ENCODE data around the gene TAOK3. TPM values are rescaled to one million over a fixed set of nuclear protein-coding genes. Genes with fewer than 3 reads are reported as not detected.

Gene TAOK3
- total RNA-seq, 4 donors from 2014 or later = 34.6 to 44.9 (median 39.6) TPM

DNA sequence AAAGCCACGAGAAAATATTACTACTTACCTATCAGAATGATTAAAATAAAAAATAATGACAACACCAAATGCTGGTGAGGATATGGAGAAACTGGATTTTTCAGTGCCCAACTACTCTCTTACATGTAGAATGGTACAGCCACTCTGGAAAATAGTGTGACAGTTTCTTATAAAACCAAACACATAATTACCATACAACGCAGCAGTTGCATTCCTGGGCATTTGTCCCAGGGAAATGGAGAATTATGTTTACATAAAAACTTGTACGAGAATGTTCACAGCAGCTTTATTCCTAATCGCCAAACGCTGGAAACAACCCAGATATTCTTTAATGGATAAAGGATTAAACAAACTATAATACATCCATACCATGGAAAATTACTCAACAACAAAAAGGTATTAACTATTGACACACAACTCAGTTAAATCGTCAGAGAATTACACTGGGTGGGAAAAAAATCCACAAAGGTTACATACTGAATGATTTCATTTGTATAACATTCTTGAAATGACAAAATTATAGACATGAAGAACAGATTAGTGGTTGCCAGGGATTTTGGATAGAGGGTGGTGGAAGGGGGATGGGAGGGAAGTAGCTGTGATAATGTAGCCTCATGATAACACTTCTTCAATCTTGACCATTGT lies 35.4 kb downstream of the TAOK3 start:
- intact Hi-C loops (cut with DNase I) = no loop called here
- no peaks in the 10 kb centered on the region for H3K27me3 ChIP-seq
- peaks cover 0 to 13% (median 7%) of the 10 kb centered on the region in 4 donors for H3K4me1 ChIP-seq
- no peak for DNase-seq (ENCODE audit: extremely low spot score)
- WGBS = 55% methylated on average over 6 of the region's 6 CpGs
- no peaks in the 10 kb centered on the region for H3K36me3 ChIP-seq
- H3K4me3 ChIP-seq = no peak overlapping the region
- H3K9me3 ChIP-seq = no peaks in the 10 kb centered on the region
- TF ChIP-seq CTCF (IDR thresholded peaks at IDR 0.05) (no peak), EP300 (IDR thresholded peaks at IDR 0.05) (no peak), POLR2A (IDR thresholded peaks at IDR 0.05; ENCODE audit: low read depth) (no peak), POLR2AphosphoS5 (IDR thresholded peaks at IDR 0.05) (no peak)
- no peak overlapping the region for H3K27ac ChIP-seq (replicated peaks in 1 of 4)

DNA sequence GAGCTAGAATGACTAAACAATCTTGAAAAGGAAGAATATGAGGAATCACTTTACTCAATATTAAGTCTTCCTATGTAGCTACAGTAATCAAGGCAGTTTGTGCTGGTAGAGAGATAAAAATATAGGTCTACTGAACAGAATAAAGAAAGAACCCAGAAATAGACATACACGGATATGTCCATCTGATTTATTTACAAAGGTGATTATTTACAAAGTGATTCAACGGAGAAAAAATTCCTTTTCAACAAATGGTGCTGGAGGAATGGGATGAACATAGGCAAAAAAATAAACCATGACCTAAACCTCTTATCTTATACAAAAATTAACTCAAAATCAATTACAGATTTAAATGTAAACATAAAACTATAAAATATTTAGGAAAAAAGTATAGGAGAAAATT lies 36.6 kb downstream of the TAOK3 start:
- intact Hi-C loops (cut with DNase I) = no loop called here
- Histone ChIP-seq H3K4me1 (peaks cover 0 to 13% (median 7%) of the 10 kb centered on the region in 4 donors), H3K27me3 (no peaks in the 10 kb centered on the region), H3K9me3 (no peaks in the 10 kb centered on the region), H3K27ac (replicated peaks in 1 of 4) (no peak overlapping the region), H3K4me3 (no peak overlapping the region), H3K36me3 (no peaks in the 10 kb centered on the region)
- TF ChIP-seq CTCF (IDR thresholded peaks at IDR 0.05) = no peak
- no peak for TF ChIP-seq POLR2A (IDR thresholded peaks at IDR 0.05; ENCODE audit: low read depth)
- TF ChIP-seq POLR2AphosphoS5 (IDR thresholded peaks at IDR 0.05) = no peak
- no peak for TF ChIP-seq EP300 (IDR thresholded peaks at IDR 0.05)
- DNase-seq (ENCODE audit: extremely low spot score) = no peak
- WGBS = 68% methylated on average over 2 of the region's 2 CpGs

DNA sequence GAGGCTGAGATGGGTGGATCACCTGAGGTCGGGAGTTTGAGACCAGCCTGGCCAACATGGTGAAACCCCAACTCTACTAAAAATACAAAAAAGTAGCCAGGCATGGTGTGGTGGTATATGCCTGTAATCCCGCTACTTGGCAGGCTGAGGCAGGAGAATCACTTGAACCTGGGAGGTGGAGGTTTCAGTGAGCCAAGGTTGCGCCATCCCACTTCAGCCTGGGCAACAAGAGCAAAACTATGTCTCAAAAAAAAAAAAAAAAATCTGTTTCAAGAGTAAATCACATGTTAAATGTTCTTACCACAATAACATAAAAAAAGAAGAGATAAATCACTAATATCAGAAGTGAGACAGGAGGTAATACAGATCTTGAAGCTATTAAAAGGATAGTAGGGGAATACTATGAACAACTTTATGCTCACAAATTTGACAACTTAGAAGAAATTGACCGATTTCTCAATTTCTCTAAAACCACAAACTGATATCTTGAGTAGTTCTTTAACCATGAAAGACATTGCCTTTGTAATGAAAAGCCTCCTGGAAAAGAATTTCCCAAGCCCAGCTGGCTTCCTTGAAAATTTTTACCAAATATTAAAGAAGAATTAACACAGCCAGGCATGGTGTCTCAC lies 37.7 kb downstream of the TAOK3 start:
- intact Hi-C loops (cut with DNase I) = no loop called here
- 96% methylated on average over 4 of the region's 4 CpGs for WGBS
- H3K27ac ChIP-seq (replicated peaks in 1 of 4) = no peak overlapping the region
- H3K36me3 ChIP-seq = no peaks in the 10 kb centered on the region
- no peak for TF ChIP-seq EP300 (IDR thresholded peaks at IDR 0.05)
- no peak for TF ChIP-seq POLR2AphosphoS5 (IDR thresholded peaks at IDR 0.05)
- TF ChIP-seq CTCF (IDR thresholded peaks at IDR 0.05) = no peak
- no peak for TF ChIP-seq POLR2A (IDR thresholded peaks at IDR 0.05; ENCODE audit: low read depth)
- DNase-seq (ENCODE audit: extremely low spot score) = no peak
- peaks cover 0 to 20% (median 15%) of the 10 kb centered on the region in 4 donors for H3K4me1 ChIP-seq
- H3K9me3 ChIP-seq = no peaks in the 10 kb centered on the region
- H3K27me3 ChIP-seq = no peaks in the 10 kb centered on the region
- H3K4me3 ChIP-seq = no peak overlapping the region

DNA sequence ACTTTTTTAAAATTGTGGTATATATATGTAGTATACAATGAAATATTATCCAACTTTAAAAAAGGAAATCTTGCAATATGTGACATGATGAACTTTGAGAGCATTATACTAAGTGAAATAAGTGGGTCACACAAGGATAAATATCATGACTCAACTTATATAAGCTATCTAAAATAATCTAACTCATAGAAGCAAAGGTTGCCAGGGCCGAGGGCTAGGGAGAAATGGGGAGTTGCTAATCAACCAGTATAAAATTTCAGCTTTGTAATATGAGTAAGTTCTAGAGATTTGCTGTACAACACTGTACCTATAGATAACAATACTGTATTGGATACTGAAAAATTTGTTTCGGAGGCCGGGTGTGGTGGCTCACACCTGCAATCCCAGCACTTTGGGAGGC lies 38.5 kb downstream of the TAOK3 start:
- H3K4me3 ChIP-seq = no peak overlapping the region
- no peak overlapping the region for H3K27ac ChIP-seq (replicated peaks in 1 of 4)
- WGBS = 94% methylated on average over 3 of the region's 3 CpGs
- no peak for DNase-seq (ENCODE audit: extremely low spot score)
- H3K27me3 ChIP-seq = no peaks in the 10 kb centered on the region
- H3K9me3 ChIP-seq = no peaks in the 10 kb centered on the region
- H3K4me1 ChIP-seq = peaks cover 0 to 24% (median 19%) of the 10 kb centered on the region in 4 donors
- intact Hi-C loops (cut with DNase I) = no loop called here
- no peaks in the 10 kb centered on the region for H3K36me3 ChIP-seq
- no peak for TF ChIP-seq CTCF (IDR thresholded peaks at IDR 0.05)

Data from esophagus muscularis mucosa (tissue), 4 donors.